K562 (cell line): ENCODE data around the gene DUOX2. TPM values are rescaled to one million over a fixed set of nuclear protein-coding genes. Genes with fewer than 3 reads are reported as not detected.

Source experiments
- ATAC-seq: fragments of 200-7000 bp; cut with Tn5 transposase; 3 replicates; pipeline ENCODE4 v1.9.1; 2020; ENCODE audit warnings: moderate library complexity
- BruUV-seq: library from RNA; stranded (reverse); fragments of 400-500 nt; replicated peaks from 2 replicates; lab custom pipeline; 2021; lab: Mats Ljungman, UMichigan
- CTCF ChIA-PET: fragments of 300-600 bp; formaldehyde crosslinking; extraction: SDS; loops from one replicate; lab custom pipeline; 2021; ENCODE audit warnings: low intra/inter-chr PET ratio; lab: Yijun Ruan, JAX
- POLR2A ChIA-PET: fragments of 300-600, 350-650 bp; sonication (Branson Sonifier 250); formaldehyde crosslinking; extraction: SDS; loops from one replicate; lab custom pipeline; 2021; ENCODE audit warnings: antibody characterized with exemption, inconsistent platforms; lab: Yijun Ruan, JAX
- DNase-seq, 4 experiments: peaks; one replicate each; pipeline versions ENCODE4 v3.0.0 to v3.0.0-alpha.2; 2011 to 2018; ENCODE audit warnings: low spot score in 3 of 4, mixed read lengths in 3 of 4; ENCODE audit errors: extremely low read depth in 1 of 4
- FAIRE-seq: peaks from 2 replicates; lab custom pipeline; 2011; peaks lifted over from hg19 to GRCh38; lab: Jason Lieb, UNC
- H2AFZ ChIP-seq: 2 replicates; pipeline ENCODE4 v1.6.0; 2011; ENCODE audit warnings: low read depth, low read length, control low read depth, inconsistent platforms
- H3K27ac ChIP-seq: fragments of 200-600 bp; 3 replicates; pipeline ENCODE4 v1.8.0; 2011; ENCODE audit warnings: low read depth, mild to moderate bottlenecking, control low read depth, inconsistent platforms, low read length, moderate library complexity, mixed read lengths; ENCODE audit errors: extremely low read depth
- H3K27me3 ChIP-seq, 2 experiments: fragments of 300-600 bp in 1 of 2; 2 replicates in 1 of 2; 3 replicates in 1 of 2; pipeline versions ENCODE4 v1.6.0 to v1.8.0; 2011; ENCODE audit warnings: inconsistent platforms in 2 of 2, low read length in 2 of 2, mild to moderate bottlenecking in 1 of 2, mixed read lengths in 1 of 2, moderate library complexity in 1 of 2; ENCODE audit not compliant: control insufficient read depth in 2 of 2, insufficient read depth in 2 of 2
- H3K36me3 ChIP-seq: fragments of 300-600 bp; 3 replicates; pipeline ENCODE4 v1.8.0; 2011; ENCODE audit warnings: mild to moderate bottlenecking, low read length, inconsistent platforms; ENCODE audit not compliant: control insufficient read depth, insufficient read depth
- H3K4me1 ChIP-seq, 2 experiments: fragments of 200-600 bp in 1 of 2; replicated peaks in 1 of 2; 2 replicates in 1 of 2; 3 replicates in 1 of 2; pipeline versions ENCODE4 v1.5.1 to v1.8.0; 2011; ENCODE audit warnings: inconsistent platforms in 2 of 2, low read length in 2 of 2, mild to moderate bottlenecking in 1 of 2, mixed read lengths in 1 of 2, moderate library complexity in 1 of 2; ENCODE audit not compliant: control insufficient read depth in 2 of 2, insufficient read depth in 2 of 2
- H3K4me2 ChIP-seq: 2 replicates; pipeline ENCODE4 v1.6.1; 2011; ENCODE audit warnings: low read length, control low read depth, inconsistent platforms, mixed read lengths; ENCODE audit not compliant: insufficient read depth
- H3K4me3 ChIP-seq: fragments of 200-600 bp; sonication (generic), shearing (Covaris generic); 2 replicates; pipeline ENCODE4 v1.5.1; 2016; ENCODE audit warnings: control low read depth, inconsistent platforms
- H3K79me2 ChIP-seq: fragments of 200-600 bp; 3 replicates; pipeline ENCODE4 v1.8.0; 2011; ENCODE audit warnings: low read length, inconsistent platforms; ENCODE audit not compliant: control insufficient read depth, insufficient read depth
- H3K9ac ChIP-seq, 2 experiments: 2 replicates each; pipeline versions ENCODE4 v1.6.0 to v1.6.1; 2011; ENCODE audit warnings: low read depth in 2 of 2, low read length in 2 of 2, control low read depth in 1 of 2, inconsistent platforms in 1 of 2, mild to moderate bottlenecking in 1 of 2, mixed read lengths in 1 of 2; ENCODE audit not compliant: insufficient read depth in 1 of 2
- H3K9me1 ChIP-seq: one replicate; pipeline ENCODE4 v1.6.0; 2011; ENCODE audit warnings: inconsistent platforms, mild to moderate bottlenecking, low read length, moderate library complexity; ENCODE audit not compliant: control insufficient read depth, insufficient read depth
- H3K9me3 ChIP-seq: replicated peaks from 2 replicates; pipeline ENCODE4 v1.5.1; 2011; ENCODE audit warnings: low read depth, low read length, inconsistent platforms; ENCODE audit not compliant: control insufficient read depth, insufficient read depth
- H4K20me1 ChIP-seq: replicated peaks from 2 replicates; pipeline ENCODE4 v1.6.1; 2011; ENCODE audit warnings: low read length, inconsistent platforms, mixed read lengths; ENCODE audit not compliant: control insufficient read depth, insufficient read depth
- ARID1B ChIP-seq: fragments of 450-650 bp; IDR thresholded peaks from 2 replicates; pipeline ENCODE4 v1.6.1; 2016; ENCODE audit warnings: antibody characterized with exemption, mild to moderate bottlenecking, inconsistent platforms
- ESRRA ChIP-seq: fragments of 450-650 bp; IDR thresholded peaks from 2 replicates; pipeline ENCODE4 v1.6.1; 2014; ENCODE audit warnings: low read depth, mild to moderate bottlenecking, moderate library complexity, borderline replicate concordance
- FOSL1 ChIP-seq: fragments of 200-800 bp; sonication (Bioruptor generic); conservative IDR thresholded peaks from 2 replicates; pipeline ENCODE4 v1.6.1; 2016; ENCODE audit warnings: missing genetic modification characterization, missing compliant biosample characterization
- HDAC1 ChIP-seq, 2 experiments: fragments of 450-650 bp; IDR thresholded peaks; 2 replicates each; pipeline ENCODE4 v1.6.1; 2016 to 2017; ENCODE audit warnings: inconsistent platforms in 1 of 2, mild to moderate bottlenecking in 1 of 2, moderate library complexity in 1 of 2
- HMBOX1 ChIP-seq: sonication (generic); IDR thresholded peaks from 2 replicates; pipeline ENCODE4 v1.6.1; 2016
- HMG20A ChIP-seq: fragments of 450-650 bp; formaldehyde crosslinking; conservative IDR thresholded peaks from 2 replicates; pipeline ENCODE4 v1.4.0; 2020; ENCODE audit warnings: mild to moderate bottlenecking, mixed read lengths
- L3MBTL2 ChIP-seq: fragments of 450-650 bp; IDR thresholded peaks from 2 replicates; pipeline ENCODE4 v1.6.1; 2016; ENCODE audit warnings: mild to moderate bottlenecking, moderate library complexity
- MEIS2 ChIP-seq: fragments of 450-650 bp; IDR thresholded peaks from 2 replicates; pipeline ENCODE4 v1.6.1; 2014; ENCODE audit warnings: mild to moderate bottlenecking; ENCODE audit not compliant: partially characterized antibody
- PKNOX1 ChIP-seq: fragments of 450-650 bp; IDR thresholded peaks from 2 replicates; pipeline ENCODE4 v1.6.1; 2016
- ZKSCAN3 ChIP-seq: fragments of 250-450 bp; sonication (Bioruptor Pico); IDR thresholded peaks from 2 replicates; pipeline ENCODE4 v1.4.0; 2020
- ZNF586 ChIP-seq: fragments of 450-650 bp; formaldehyde crosslinking; conservative IDR thresholded peaks from 2 replicates; pipeline ENCODE4 v1.4.0; 2020; ENCODE audit warnings: mild to moderate bottlenecking, moderate library complexity
- WGBS: fragments of 100-300 bp; shearing (Covaris generic); methylation state at CpG from one replicate; pipeline ENCODE4 v1.1.6; 2016; ENCODE audit warnings: low coverage, mixed read lengths; ENCODE audit not compliant: insufficient coverage; ENCODE audit errors: missing lambda C conversion rate; 5-methylcytosine and 5-hydroxymethylcytosine counted together
- in situ Hi-C: fragments of 300-500 bp; cut with MboI; formaldehyde crosslinking; loops from 4 replicates; pipeline ENCODE4 v1.15.0; 2018; ENCODE audit warnings: inconsistent platforms, mixed read lengths
- intact Hi-C: fragments of 100-400 bp; cut with micrococcal nuclease; formaldehyde crosslinking; loops from 2 replicates; pipeline ENCODE4 v1.14.2; 2022
- polyA plus RNA-seq, 8 experiments: library from polyadenylated mRNA; depleted of rRNA in 4 of 8; stranded (reverse) in 5 of 8; unstranded in 3 of 8; fragments of >200 nt; fragmentation: Nextera tagmentation in 2 of 8; fragmentation: Illumina TruSeq in 1 of 8; extraction: Ambion mirVana in 2 of 8; extraction: Trizol in 1 of 8; gene quantifications; 2 replicates each; pipeline versions ENCODE4 v1.2.1 to v1.2.3, GENCODE V29; 2011 to 2014; ENCODE audit warnings: inconsistent platforms in 1 of 8, missing spikeins in 1 of 8
- total RNA-seq, 7 experiments: library from RNA; depleted of rRNA in 6 of 7; stranded (reverse); fragments of >200 nt in 6 of 7; fragmentation: Illumina TruSeq in 2 of 7; extraction: Trizol in 2 of 7; gene quantifications; 2 replicates each; pipeline versions ENCODE4 v1.2.1 to v1.2.3, GENCODE V29; 2011 to 2021; ENCODE audit warnings: low replicate concordance in 1 of 7
- TF ChIP-seq, protein P1 (sequence below): fragments of 250-450 bp; sonication (Bioruptor Pico); IDR thresholded peaks from 2 replicates; pipeline ENCODE4 v1.5.0; 2021
- TF ChIP-seq, protein P2 (sequence below), 2 experiments: fragments of 450-650 bp in 1 of 2; sonication (generic) in 1 of 2; formaldehyde crosslinking in 1 of 2; IDR thresholded peaks in 1 of 2; conservative IDR thresholded peaks in 1 of 2; 2 replicates each; pipeline versions ENCODE4 v1.6.1 to v1.8.1; 2016 to 2023; ENCODE audit warnings: mild to moderate bottlenecking in 2 of 2, moderate library complexity in 2 of 2, inconsistent platforms in 1 of 2, missing genetic modification reagents in 1 of 2
- TF ChIP-seq, protein P3 (sequence below), 2 experiments: fragments of 450-650 bp; IDR thresholded peaks; 2 replicates each; pipeline ENCODE4 v1.6.1; 2016

The DUOX2 gene
- total and polyA plus RNA-seq, 9 of the 15 experiments (the other 6 are each of a cell fraction or from before 2014, with no cell fraction given): 0.01 to 0.03 (median 0.02) TPM; not detected in 6

DNA sequence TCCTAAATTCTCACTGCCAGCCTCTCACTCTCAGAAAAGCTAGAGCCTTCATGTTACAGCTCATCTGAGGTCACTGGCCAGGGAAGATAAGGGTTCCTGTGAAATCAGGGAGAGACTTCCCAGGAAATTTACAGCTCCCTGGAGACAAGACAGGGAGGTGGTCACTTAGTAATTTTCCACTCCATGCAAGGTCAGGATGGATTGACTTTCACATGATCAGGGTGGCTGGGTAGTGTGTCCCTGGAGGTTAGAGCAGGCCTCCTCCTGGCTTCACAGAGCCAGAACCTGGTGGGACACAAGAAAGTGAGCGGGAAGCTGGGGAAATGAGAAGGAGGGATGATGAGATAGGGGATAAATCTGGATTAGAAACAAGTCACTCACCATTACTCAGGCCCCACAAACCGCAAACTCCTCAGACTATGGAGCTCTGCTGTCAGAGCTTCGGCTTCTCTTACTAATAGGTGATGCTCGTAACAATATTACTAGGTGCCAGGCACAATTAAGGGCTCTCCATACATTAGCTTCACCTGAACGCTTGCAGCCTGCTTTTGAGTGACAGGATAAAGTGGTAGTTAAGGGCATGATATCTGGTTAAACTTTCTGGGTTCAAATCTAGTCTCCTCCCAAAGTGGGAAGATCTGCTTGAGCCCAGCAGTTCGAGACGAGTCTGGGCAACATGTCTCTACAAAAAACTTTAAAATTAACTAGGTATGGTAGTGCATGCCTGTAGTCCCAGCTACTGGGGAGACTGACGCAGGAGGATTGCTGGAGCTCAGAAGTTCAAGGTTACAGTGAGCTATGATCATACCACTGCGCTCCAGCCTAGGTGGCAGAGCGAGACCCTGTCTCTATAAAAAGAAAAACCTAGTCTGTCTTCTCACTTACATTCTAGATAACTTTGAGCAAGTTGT is 24.9 kb downstream of the DUOX2 start:
- H3K9ac ChIP-seq: no peak overlapping the region
- no peak overlapping the region for H3K4me3 ChIP-seq
- no peak overlapping the region for H2AFZ ChIP-seq
- in situ Hi-C loops: no loop called here
- ATAC-seq: no peak; the same call in 2 of the 3 replicates
- no peaks in the 10 kb centered on the region for H3K36me3 ChIP-seq
- 39% methylated on average over 10 of the region's 10 CpGs for WGBS
- H3K79me2 ChIP-seq: no peaks in the 10 kb centered on the region
- FAIRE-seq: no peak
- peak in 1 of 4 experiments; percentile 21 for DNase-seq
- ChIA-PET CTCF (no interaction called here), POLR2A (interaction anchor here (0.6 to 0.7 kb wide), 3 partner anchors 8 to 484 kb away, joined by 3 read pairs; no protein-coding TSS in a partner anchor)
- no peaks in the 10 kb centered on the region for H3K9me1 ChIP-seq
- no peaks in the 10 kb centered on the region for H3K9me3 ChIP-seq
- no peaks in the 10 kb centered on the region for H3K27me3 ChIP-seq
- no peak overlapping the region; the same call in 2 of the 3 replicates for H3K27ac ChIP-seq
- BruUV-seq: no TSS peak
- no peaks in the 10 kb centered on the region for H4K20me1 ChIP-seq
- no peak overlapping the region for H3K4me2 ChIP-seq
- intact Hi-C loops: no loop called here
- peaks cover 12 to 33% of the 10 kb centered on the region in 2 experiments for H3K4me1 ChIP-seq
- TF ChIP-seq ESRRA (0 out of 2 replicates have a peak, but pooled peaks have one; percentile 13), L3MBTL2 (peak; percentile 18; the same call in 1 of the 2 replicates), HMG20A (CRISPR knock-in tag) (no peak), PKNOX1 (peak; percentile 45; the same call in 1 of the 2 replicates), HMBOX1 (0 out of 2 replicates have a peak, but pooled peaks have one; percentile 19), ARID1B (peak; percentile 43; the same call in 1 of the 2 replicates), HDAC1 (IDR thresholded peaks at IDR 0.05) (peak in 1 of 2 experiments; percentile 41; a peak in 1 of 4 replicates), FOSL1 (tag) (peak; percentile 87), ZKSCAN3 (CRISPR knock-in tag) (no peak), MEIS2 (peak; percentile 8), ZNF586 (CRISPR knock-in tag) (no peak)
- TF ChIP-seq, protein P1, sequence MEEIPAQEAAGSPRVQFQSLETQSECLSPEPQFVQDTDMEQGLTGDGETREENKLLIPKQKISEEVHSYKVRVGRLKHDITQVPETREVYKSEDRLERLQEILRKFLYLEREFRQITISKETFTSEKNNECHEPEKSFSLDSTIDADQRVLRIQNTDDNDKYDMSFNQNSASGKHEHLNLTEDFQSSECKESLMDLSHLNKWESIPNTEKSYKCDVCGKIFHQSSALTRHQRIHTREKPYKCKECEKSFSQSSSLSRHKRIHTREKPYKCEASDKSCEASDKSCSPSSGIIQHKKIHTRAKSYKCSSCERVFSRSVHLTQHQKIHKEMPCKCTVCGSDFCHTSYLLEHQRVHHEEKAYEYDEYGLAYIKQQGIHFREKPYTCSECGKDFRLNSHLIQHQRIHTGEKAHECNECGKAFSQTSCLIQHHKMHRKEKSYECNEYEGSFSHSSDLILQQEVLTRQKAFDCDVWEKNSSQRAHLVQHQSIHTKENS: no peak
- TF ChIP-seq, protein P2, sequence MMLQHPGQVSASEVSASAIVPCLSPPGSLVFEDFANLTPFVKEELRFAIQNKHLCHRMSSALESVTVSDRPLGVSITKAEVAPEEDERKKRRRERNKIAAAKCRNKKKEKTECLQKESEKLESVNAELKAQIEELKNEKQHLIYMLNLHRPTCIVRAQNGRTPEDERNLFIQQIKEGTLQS (IDR thresholded peaks at IDR 0.05): peak; percentile 18; the same call in 1 of the 2 replicates
- TF ChIP-seq, protein P2 (CRISPR knock-in tag; conservative IDR thresholded peaks at IDR 0.05): no peak
- TF ChIP-seq, protein P3, sequence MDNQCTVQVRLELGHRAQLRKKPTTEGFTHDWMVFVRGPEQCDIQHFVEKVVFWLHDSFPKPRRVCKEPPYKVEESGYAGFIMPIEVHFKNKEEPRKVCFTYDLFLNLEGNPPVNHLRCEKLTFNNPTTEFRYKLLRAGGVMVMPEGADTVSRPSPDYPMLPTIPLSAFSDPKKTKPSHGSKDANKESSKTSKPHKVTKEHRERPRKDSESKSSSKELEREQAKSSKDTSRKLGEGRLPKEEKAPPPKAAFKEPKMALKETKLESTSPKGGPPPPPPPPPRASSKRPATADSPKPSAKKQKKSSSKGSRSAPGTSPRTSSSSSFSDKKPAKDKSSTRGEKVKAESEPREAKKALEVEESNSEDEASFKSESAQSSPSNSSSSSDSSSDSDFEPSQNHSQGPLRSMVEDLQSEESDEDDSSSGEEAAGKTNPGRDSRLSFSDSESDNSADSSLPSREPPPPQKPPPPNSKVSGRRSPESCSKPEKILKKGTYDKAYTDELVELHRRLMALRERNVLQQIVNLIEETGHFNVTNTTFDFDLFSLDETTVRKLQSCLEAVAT (IDR thresholded peaks at IDR 0.05): 0 out of 4 replicates have a peak, but pooled peaks of 1 of the 2 experiments have one; percentile 45
